Pons (tissue), 1 donor: ENCODE results near the gene C1orf87.

Source experiments
- DNase-seq: peaks from one replicate; pipeline ENCODE4 v3.0.0-alpha.2; 2016; ENCODE audit warnings: low spot score

The C1orf87 gene

GRCh38 chr1:60073605-60074278 lies at the start of gene C1orf87:
TSS of gene C1orf87 (minus strand) at chr1:60073770. CDS start at chr1:60072643, 1,127 bp downstream.
- DNase-seq = no peak

GRCh38 chr1:60118085-60118484 lies 44.5 kb upstream of the C1orf87 start:
- DNase-seq = no peak

GRCh38 chr1:60114745-60115318 lies 41.3 kb upstream of the C1orf87 start:
- no peak for DNase-seq

- no peak for DNase-seq
Observed at GRCh38 chr1:60113596-60113995, 40.0 kb upstream of the C1orf87 start.

- no peak for DNase-seq
Observed at GRCh38 chr1:60113028-60113427, 39.5 kb upstream of the C1orf87 start.

GRCh38 chr1:60111716-60112115 lies 38.1 kb upstream of the C1orf87 start:
- no peak for DNase-seq

GRCh38 chr1:60111118-60111517 lies 37.5 kb upstream of the C1orf87 start:
- DNase-seq = no peak

GRCh38 chr1:60108196-60108595 lies 34.6 kb upstream of the C1orf87 start:
- DNase-seq = no peak

GRCh38 chr1:60103186-60103585 lies 29.6 kb upstream of the C1orf87 start:
- no peak for DNase-seq

GRCh38 chr1:60102267-60103061 lies 28.9 kb upstream of the C1orf87 start:
- no peak for DNase-seq

- no peak for DNase-seq
Observed at GRCh38 chr1:60101516-60101915, 27.9 kb upstream of the C1orf87 start.

- no peak for DNase-seq
Observed at GRCh38 chr1:60091195-60091715, 17.7 kb upstream of the C1orf87 start.

GRCh38 chr1:60090655-60091054 lies 17.1 kb upstream of the C1orf87 start:
- no peak for DNase-seq

- peak; percentile 16 for DNase-seq
Observed at GRCh38 chr1:60088620-60089155, 15.1 kb upstream of the C1orf87 start.

- no peak for DNase-seq
Observed at GRCh38 chr1:60087681-60088080, 14.1 kb upstream of the C1orf87 start.

- no peak for DNase-seq
Observed at GRCh38 chr1:60078182-60078581, 4.6 kb upstream of the C1orf87 start.

GRCh38 chr1:60071296-60071695 lies 2.3 kb downstream of the C1orf87 start:
- DNase-seq = no peak

GRCh38 chr1:60069691-60070090 lies 3.9 kb downstream of the C1orf87 start:
- DNase-seq = no peak

GRCh38 chr1:60068393-60069045 lies 5.1 kb downstream of the C1orf87 start:
- no peak for DNase-seq

GRCh38 chr1:60066001-60066400 lies 7.6 kb downstream of the C1orf87 start:
- no peak for DNase-seq

- no peak for DNase-seq
Observed at GRCh38 chr1:60065199-60065598, 8.4 kb downstream of the C1orf87 start.

- no peak for DNase-seq
Observed at GRCh38 chr1:60063561-60063960, 10.0 kb downstream of the C1orf87 start.
